Measurements from ENCODE around the gene SCG3.

The SCG3 gene

GRCh38 chr15:51680321-51680720 is 982 bp upstream of the SCG3 start:
- no peak for DNase-seq

GRCh38 chr15:51687565-51687964 is 6.3 kb downstream of the SCG3 start:
- no peak for DNase-seq

DNA sequence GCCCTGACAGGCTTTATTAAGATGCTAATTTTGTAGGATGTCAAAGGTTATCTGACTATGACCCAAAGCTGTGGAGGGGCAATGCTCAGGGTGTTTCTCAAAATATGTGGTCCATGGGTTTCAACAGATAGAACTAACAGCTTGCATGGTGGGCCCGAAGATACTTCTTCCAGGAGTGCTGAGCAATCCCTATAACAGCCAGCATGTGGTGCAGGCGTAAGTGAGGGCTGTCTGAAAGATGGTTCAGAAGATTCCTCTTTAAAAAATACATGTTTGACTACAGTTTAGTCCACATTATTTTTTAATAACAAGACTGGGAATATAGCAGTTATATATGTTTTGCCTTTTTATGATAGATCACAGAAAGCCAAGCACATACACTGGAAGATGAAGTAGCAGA is 7.6 kb downstream of the SCG3 start:
- DNase-seq: no peak

DNA sequence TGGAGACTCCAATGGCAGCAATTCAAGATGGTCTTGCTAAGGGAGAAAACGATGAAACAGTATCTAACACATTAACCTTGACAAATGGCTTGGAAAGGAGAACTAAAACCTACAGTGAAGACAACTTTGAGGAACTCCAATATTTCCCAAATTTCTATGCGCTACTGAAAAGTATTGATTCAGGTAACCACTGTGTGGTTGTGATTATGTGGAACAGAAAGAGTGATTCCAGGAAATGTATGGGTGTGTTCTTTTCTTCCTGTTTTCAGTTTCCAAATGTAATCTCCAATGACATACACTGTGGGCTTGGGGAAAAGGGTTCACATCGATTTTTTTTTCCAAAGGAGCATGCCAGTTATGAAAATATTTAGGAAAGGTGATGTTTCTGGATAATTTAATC is 10.9 kb downstream of the SCG3 start:
- no peak for DNase-seq

- DNase-seq: no peak
These were observed 15.3 kb downstream of the SCG3 start for GRCh38 chr15:51696566-51696965.

GRCh38 chr15:51697163-51697562 is 15.9 kb downstream of the SCG3 start:
- DNase-seq: no peak

GRCh38 chr15:51699373-51699772 is 18.1 kb downstream of the SCG3 start:
- no peak for DNase-seq

GRCh38 chr15:51702710-51703109 is 21.4 kb downstream of the SCG3 start:
- DNase-seq: no peak

DNA sequence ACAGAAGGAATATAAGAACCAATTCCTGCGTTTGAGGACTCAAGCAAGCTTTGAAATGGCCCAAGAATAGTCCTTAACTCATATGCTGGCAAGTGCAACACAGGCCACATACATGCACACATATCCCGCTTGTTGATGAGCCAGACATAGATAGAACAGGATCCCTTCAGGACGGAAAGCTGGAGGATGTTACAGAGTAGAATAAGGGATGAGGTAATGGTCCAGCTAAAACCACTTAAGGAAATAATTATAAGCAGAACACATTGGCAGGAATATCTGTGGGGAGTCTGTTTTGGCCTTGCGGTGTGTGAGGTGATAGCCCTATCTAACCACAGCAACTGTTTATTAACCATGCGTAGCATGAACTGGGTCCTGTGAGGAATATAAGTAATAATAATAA is 25.0 kb downstream of the SCG3 start:
- DNase-seq: peak; percentile 43

- DNase-seq: no peak
These were observed 25.8 kb downstream of the SCG3 start for GRCh38 chr15:51706926-51707608.

DNA sequence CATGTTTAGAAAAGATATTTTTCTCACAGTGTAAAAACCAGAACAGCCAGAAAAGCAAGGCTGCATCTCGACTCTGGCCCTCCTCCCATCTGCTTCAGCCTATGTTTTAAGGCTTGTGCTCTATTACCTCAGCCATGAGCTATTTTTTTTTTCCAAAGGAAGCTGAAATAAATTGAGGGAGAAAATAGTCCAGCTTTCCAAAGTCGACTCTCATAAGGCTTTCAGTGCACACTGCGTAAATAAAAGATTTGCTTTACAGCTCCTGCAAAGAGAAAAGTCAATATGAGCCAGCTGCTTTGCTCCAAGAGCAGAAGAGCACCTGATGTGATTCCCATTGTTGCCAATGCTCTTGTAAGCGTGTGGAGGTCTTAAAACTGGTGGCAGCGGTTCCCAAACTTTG is 26.7 kb downstream of the SCG3 start:
- DNase-seq: peak; percentile 46

- DNase-seq: no peak
These were observed 27.7 kb downstream of the SCG3 start for GRCh38 chr15:51709031-51709430.

DNA sequence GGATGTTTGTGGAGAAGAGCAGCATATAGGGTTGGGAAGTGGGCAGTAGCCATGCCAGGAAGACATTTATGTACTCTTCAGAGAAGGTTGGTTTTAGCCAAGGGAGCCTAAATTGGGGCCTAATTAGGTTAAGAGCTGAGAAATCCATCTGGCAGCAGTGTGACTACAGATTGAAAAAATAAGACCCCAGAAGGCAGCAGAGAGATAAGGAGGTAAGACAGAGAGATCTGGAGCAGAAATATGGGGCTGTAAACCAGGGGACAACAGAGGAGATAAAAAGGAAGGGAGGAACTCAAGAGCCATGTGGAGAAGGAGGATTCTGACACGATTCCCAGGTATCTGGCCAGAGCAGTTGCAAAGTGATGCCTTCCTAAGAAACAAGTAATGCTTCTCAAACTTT is 32.9 kb downstream of the SCG3 start:
- no peak for DNase-seq

- DNase-seq: no peak
These were observed 33.6 kb downstream of the SCG3 start for GRCh38 chr15:51714911-51715310.

- no peak for DNase-seq
These were observed 36.9 kb downstream of the SCG3 start for GRCh38 chr15:51718219-51718618.

DNA sequence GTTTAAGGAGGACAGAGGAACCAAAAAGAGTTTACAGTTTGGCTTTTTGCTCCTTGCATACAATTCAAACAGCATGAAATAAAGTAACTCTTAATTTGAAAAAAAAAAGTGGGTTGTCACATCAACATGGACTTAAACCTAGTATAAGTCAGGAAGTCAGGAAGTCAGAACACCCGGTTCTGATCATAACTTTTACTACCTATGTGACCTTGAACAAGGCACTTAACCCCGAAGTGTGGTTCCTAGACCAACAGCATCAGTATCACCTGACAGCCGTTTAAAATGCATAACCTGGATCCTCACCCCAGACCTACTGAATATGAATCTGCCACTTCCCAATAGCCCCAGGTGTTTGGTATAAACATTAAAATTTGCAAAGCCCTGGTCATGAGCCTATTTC is 37.4 kb downstream of the SCG3 start:
- DNase-seq: no peak

DNA sequence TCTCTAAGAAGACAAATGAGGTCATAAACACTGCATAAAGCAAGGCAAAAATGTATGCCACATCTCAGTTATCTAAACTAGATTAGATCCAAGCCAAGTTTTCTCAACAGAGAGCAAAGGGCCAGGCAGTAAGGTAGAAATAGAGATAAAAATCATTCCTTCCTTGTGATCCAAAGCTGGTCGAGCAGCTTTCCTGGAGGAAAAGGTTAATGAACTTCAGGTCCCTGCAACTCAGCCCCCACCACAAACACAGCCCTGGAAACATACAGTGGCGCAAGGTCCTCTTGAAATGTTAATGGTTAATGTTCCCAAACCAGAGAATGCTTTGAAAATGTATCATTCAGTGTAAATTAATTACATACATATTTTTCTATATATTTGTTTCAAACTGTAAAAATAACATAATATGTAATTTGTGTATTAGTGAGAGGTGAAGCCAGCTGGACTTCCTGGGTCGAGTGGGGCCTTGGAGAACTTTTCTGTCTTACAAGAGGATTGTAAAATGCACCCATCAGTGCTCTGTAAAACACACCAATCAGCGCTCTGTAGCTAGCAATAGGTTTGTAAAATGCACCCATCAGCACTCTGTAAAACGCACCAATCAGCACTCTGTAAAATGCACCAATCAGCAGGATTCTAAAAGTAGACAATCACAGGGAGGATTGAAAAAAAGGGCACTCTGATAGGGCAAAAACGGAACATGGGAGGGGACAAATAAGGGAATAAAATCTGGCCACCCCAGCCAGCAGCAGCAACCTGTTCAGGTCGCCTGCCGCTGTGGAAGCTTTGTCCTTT is 39.1 kb downstream of the SCG3 start:
- DNase-seq: no peak

- DNase-seq: no peak
These were observed 40.1 kb downstream of the SCG3 start for GRCh38 chr15:51721199-51721960.

GRCh38 chr15:51724199-51724598 is 42.9 kb downstream of the SCG3 start:
- DNase-seq: no peak

- DNase-seq: no peak
These were observed 43.4 kb downstream of the SCG3 start for GRCh38 chr15:51724673-51725072.

DNA sequence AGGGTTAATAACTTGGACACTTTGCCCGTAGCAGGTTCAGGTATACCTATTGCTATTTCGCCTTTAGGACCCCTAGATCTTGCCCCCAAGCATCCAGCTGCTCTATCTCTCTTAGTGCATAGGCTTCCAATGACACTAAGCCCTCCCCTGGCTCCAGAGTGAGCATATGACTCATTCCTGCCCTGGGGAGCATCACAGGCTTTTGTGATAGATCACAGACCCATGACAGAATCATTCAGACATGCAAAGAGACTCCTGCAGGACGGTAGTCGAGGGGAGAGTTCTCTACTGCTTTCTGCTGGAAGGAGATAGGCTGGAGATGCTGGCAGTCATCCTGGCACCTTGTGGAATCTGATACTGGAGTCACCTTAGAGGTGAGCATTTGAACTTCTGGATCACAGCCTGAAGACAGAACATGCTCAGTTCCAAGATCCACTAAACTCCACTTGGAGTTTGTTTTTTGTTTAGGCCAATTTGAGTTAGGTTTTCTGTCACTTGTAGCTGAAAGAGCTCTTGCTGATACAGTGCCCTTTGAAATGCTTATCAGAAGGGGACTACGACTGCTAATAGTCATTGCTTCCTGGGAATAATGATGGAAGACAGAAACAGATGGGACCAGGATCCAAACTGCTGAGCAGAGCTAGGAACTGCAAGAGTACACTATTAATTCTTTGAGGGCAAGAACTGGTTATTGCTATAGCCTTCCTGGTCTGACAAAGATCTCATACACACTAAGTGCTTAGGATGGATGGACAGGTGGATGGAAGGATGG is 45.2 kb downstream of the SCG3 start:
- no peak for DNase-seq

- no peak for DNase-seq
These were observed 46.0 kb downstream of the SCG3 start for GRCh38 chr15:51727141-51727897.
